K562 (cell line): Measurements from ENCODE around the gene KAT2B. TPM values are rescaled to one million over a fixed set of nuclear protein-coding genes. Genes with fewer than 3 reads are reported as not detected.

Experiments used
- ARID3B ChIP-seq: fragments of 250-450 bp; sonication (Bioruptor Pico); IDR thresholded peaks from 2 replicates; pipeline ENCODE4 v1.4.0; 2020; ENCODE audit warnings: borderline replicate concordance
- EGR1 ChIP-seq: fragments of 450-650 bp; conservative IDR thresholded peaks from 2 replicates; pipeline ENCODE4 v1.6.1; 2017; ENCODE audit warnings: mild to moderate bottlenecking
- HMBOX1 ChIP-seq: sonication (generic); IDR thresholded peaks from 2 replicates; pipeline ENCODE4 v1.6.1; 2016
- HNRNPH1 ChIP-seq: fragments of 200-400 bp; formaldehyde crosslinking; optimal IDR thresholded peaks from 2 replicates; pipeline ENCODE3; 2017; ENCODE audit warnings: low read depth, mild to moderate bottlenecking, low read length, moderate library complexity
- IFI16 ChIP-seq: fragments of 250-450 bp; sonication (Bioruptor Pico); IDR thresholded peaks from 2 replicates; pipeline ENCODE4 v2.1.2; 2022; ENCODE audit warnings: mild to moderate bottlenecking, inconsistent platforms
- IRF9 ChIP-seq: fragments of 450-650 bp; IDR thresholded peaks from 2 replicates; pipeline ENCODE4 v1.6.1; 2016; ENCODE audit warnings: missing biosample characterization, missing genetic modification characterization
- MNT ChIP-seq, 2 experiments: fragments of 450-650 bp; conservative IDR thresholded peaks; 2 replicates each; pipeline ENCODE4 v1.6.1; 2017; ENCODE audit warnings: mild to moderate bottlenecking in 2 of 2, moderate library complexity in 2 of 2
- NFE2 ChIP-seq: IDR thresholded peaks from 2 replicates; pipeline ENCODE4 v1.6.1; 2014; ENCODE audit warnings: antibody characterized with exemption, low read depth
- PCBP1 ChIP-seq: fragments of 200-400 bp; formaldehyde crosslinking; IDR thresholded peaks from 2 replicates; pipeline ENCODE4 v1.6.1; 2018; ENCODE audit warnings: mild to moderate bottlenecking, low read depth, low read length; ENCODE audit not compliant: poor library complexity, severe bottlenecking
- RREB1 ChIP-seq: fragments of 250-450 bp; sonication (Bioruptor Pico); IDR thresholded peaks from 2 replicates; pipeline ENCODE4 v1.4.0; 2020
- TRIM24 ChIP-seq, 2 experiments: fragments of 450-650 bp; IDR thresholded peaks; 2 replicates each; pipeline ENCODE4 v1.6.1; 2016
- ZBTB17 ChIP-seq: fragments of 450-650 bp; formaldehyde crosslinking; IDR thresholded peaks from 2 replicates; pipeline ENCODE4 v1.4.0; 2020; ENCODE audit warnings: mild to moderate bottlenecking
- ZNF140 ChIP-seq: fragments of 250-450 bp; sonication (Bioruptor Pico); IDR thresholded peaks from 2 replicates; pipeline ENCODE4 v1.8.0; 2021; ENCODE audit warnings: moderate library complexity, mild to moderate bottlenecking, inconsistent platforms
- ZNF24 ChIP-seq: fragments of 450-650 bp; IDR thresholded peaks from 2 replicates; pipeline ENCODE4 v1.6.1; 2016
- ZNF780A ChIP-seq: fragments of 250-450 bp; sonication (Bioruptor Pico); IDR thresholded peaks from 2 replicates; pipeline ENCODE4 v1.5.0; 2021; ENCODE audit warnings: mild to moderate bottlenecking
- polyA plus RNA-seq, 8 experiments: library from polyadenylated mRNA; depleted of rRNA in 4 of 8; stranded (reverse) in 5 of 8; unstranded in 3 of 8; fragments of >200 nt; fragmentation: Nextera tagmentation in 2 of 8; fragmentation: Illumina TruSeq in 1 of 8; extraction: Ambion mirVana in 2 of 8; extraction: Trizol in 1 of 8; gene quantifications; 2 replicates each; pipeline versions ENCODE4 v1.2.1 to v1.2.3, GENCODE V29; 2011 to 2014; ENCODE audit warnings: inconsistent platforms in 1 of 8, missing spikeins in 1 of 8
- total RNA-seq, 7 experiments: library from RNA; depleted of rRNA in 6 of 7; stranded (reverse); fragments of >200 nt in 6 of 7; fragmentation: Illumina TruSeq in 2 of 7; extraction: Trizol in 2 of 7; gene quantifications; 2 replicates each; pipeline versions ENCODE4 v1.2.1 to v1.2.3, GENCODE V29; 2011 to 2021; ENCODE audit warnings: low replicate concordance in 1 of 7

Gene KAT2B
- total and polyA plus RNA-seq, 9 of the 15 experiments (the other 6 are each of a cell fraction or from before 2014, with no cell fraction given): 3.3 to 14.9 (median 12.2) TPM

GRCh38 chr3:20060974-20061685 is 20.9 kb downstream of the KAT2B start (continued):
- no peak for TF ChIP-seq RREB1 (CRISPR knock-in tag)
- TF ChIP-seq ARID3B (CRISPR knock-in tag): no peak
- TF ChIP-seq ZBTB17 (CRISPR knock-in tag): no peak
- TF ChIP-seq HNRNPH1: no peak
- no peak for TF ChIP-seq ZNF140 (CRISPR knock-in tag)
- no peak for TF ChIP-seq PCBP1
- TF ChIP-seq ZNF24: no peak
- TF ChIP-seq EGR1: no peak
- TF ChIP-seq NFE2: peak; percentile 45; the same call in 1 of the 2 replicates
- 0 out of 4 replicates have a peak, but pooled peaks of 1 of the 2 experiments have one; percentile 24 for TF ChIP-seq MNT (conservative IDR thresholded peaks at IDR 0.05)
- TF ChIP-seq IFI16 (CRISPR knock-in tag): no peak
- TF ChIP-seq IRF9 (tag): peak; percentile 91
- TF ChIP-seq ZNF780A: no peak
- TF ChIP-seq TRIM24 (IDR thresholded peaks at IDR 0.05): 0 out of 4 replicates have a peak, but pooled peaks of 1 of the 2 experiments have one; percentile 10
- TF ChIP-seq HMBOX1: no peak
